ENCODE results near the gene MRPL17.
"Not testable (repeated sequence)": the region's sequence is repeated elsewhere in the genome, so short reads cannot be mapped to it uniquely, and the experiment has no call there.

The MRPL17 gene

GRCh38 chr11:6682936-6683861 is at the start of gene MRPL17:
Gene MRPL17 (minus strand): TSS chr11:6683340. CDS start chr11:6683296, 44 bp downstream.
- peak; percentile 99 for DNase-seq (ENCODE audit: low spot score)

- no peak for DNase-seq (ENCODE audit: low spot score)
Observed at GRCh38 chr11:6727971-6728760, 45.0 kb upstream of the MRPL17 start.

GRCh38 chr11:6725386-6725896 is 42.3 kb upstream of the MRPL17 start:
- DNase-seq (ENCODE audit: low spot score), result no peak

- no peak for DNase-seq (ENCODE audit: low spot score)
Observed at GRCh38 chr11:6724013-6724412, 40.9 kb upstream of the MRPL17 start.

GRCh38 chr11:6721343-6721742 is 38.2 kb upstream of the MRPL17 start:
- no peak for DNase-seq (ENCODE audit: low spot score)

- no peak for DNase-seq (ENCODE audit: low spot score)
Observed at GRCh38 chr11:6719576-6719975, 36.4 kb upstream of the MRPL17 start.

- DNase-seq (ENCODE audit: low spot score), result no peak
Observed at GRCh38 chr11:6717426-6717825, 34.3 kb upstream of the MRPL17 start.

- not testable (repeated sequence) for DNase-seq (ENCODE audit: low spot score)
Observed at GRCh38 chr11:6711552-6711951, 28.4 kb upstream of the MRPL17 start.

GRCh38 chr11:6708876-6709275 is 25.7 kb upstream of the MRPL17 start:
- no peak for DNase-seq (ENCODE audit: low spot score)

- DNase-seq (ENCODE audit: low spot score), result peak; percentile 78
Observed at GRCh38 chr11:6705905-6706535, 22.9 kb upstream of the MRPL17 start.

GRCh38 chr11:6703247-6704063 is 20.3 kb upstream of the MRPL17 start:
- DNase-seq (ENCODE audit: low spot score), result peak; percentile 79

GRCh38 chr11:6701955-6702354 is 18.8 kb upstream of the MRPL17 start:
- DNase-seq (ENCODE audit: low spot score), result not testable (repeated sequence)

- peak; percentile 53 for DNase-seq (ENCODE audit: low spot score)
Observed at GRCh38 chr11:6695377-6695776, 12.2 kb upstream of the MRPL17 start.

- no peak for DNase-seq (ENCODE audit: low spot score)
Observed at GRCh38 chr11:6694229-6694535, 11.0 kb upstream of the MRPL17 start.

GRCh38 chr11:6693342-6694228 is 10.4 kb upstream of the MRPL17 start:
- no peak for DNase-seq (ENCODE audit: low spot score)

GRCh38 chr11:6692128-6692527 is 9.0 kb upstream of the MRPL17 start:
- DNase-seq (ENCODE audit: low spot score), result no peak

- not testable (repeated sequence) for DNase-seq (ENCODE audit: low spot score)
Observed at GRCh38 chr11:6690431-6691132, 7.4 kb upstream of the MRPL17 start.

- no peak for DNase-seq (ENCODE audit: low spot score)
Observed at GRCh38 chr11:6687876-6688275, 4.7 kb upstream of the MRPL17 start.

GRCh38 chr11:6686006-6686405 is 2.9 kb upstream of the MRPL17 start:
- DNase-seq (ENCODE audit: low spot score), result no peak

- not testable (repeated sequence) for DNase-seq (ENCODE audit: low spot score)
Observed at GRCh38 chr11:6684068-6684467, 928 bp upstream of the MRPL17 start.

Measured in GM03348 (cell line).